GM21723 (cell line): ENCODE measurements around the gene SH2B2.
A peak's percentile ranks its signal among the peaks of the same experiment; 100 is the strongest.

Experiments used
- ATAC-seq: cut with Tn5 transposase; IDR thresholded peaks from one replicate; pipeline ENCODE4 v1.9.1; 2021; ENCODE audit warnings: mild to moderate bottlenecking, moderate library complexity; ENCODE audit not compliant: unreplicated experiment

The SH2B2 gene

GRCh38 chr7:102264367-102264891 is 22.2 kb upstream of the SH2B2 start:
- ATAC-seq, result no peak

- no peak for ATAC-seq
Observed at GRCh38 chr7:102266541-102266940, 20.1 kb upstream of the SH2B2 start.

GRCh38 chr7:102268635-102269034 is 18.0 kb upstream of the SH2B2 start:
- no peak for ATAC-seq

GRCh38 chr7:102270178-102270887 is 16.3 kb upstream of the SH2B2 start:
- no peak for ATAC-seq

GRCh38 chr7:102271158-102271798 is 15.4 kb upstream of the SH2B2 start:
- no peak for ATAC-seq

GRCh38 chr7:102272075-102272916 is 14.4 kb upstream of the SH2B2 start:
- peak; percentile 54 for ATAC-seq

- ATAC-seq, result no peak
Observed at GRCh38 chr7:102272917-102273748, 13.5 kb upstream of the SH2B2 start.

GRCh38 chr7:102273749-102274712 is 12.6 kb upstream of the SH2B2 start:
- ATAC-seq, result no peak

- no peak for ATAC-seq
Observed at GRCh38 chr7:102275123-102275703, 11.5 kb upstream of the SH2B2 start.

- ATAC-seq, result no peak
Observed at GRCh38 chr7:102277901-102278300, 8.8 kb upstream of the SH2B2 start.

- ATAC-seq, result peak; percentile 74
Observed at GRCh38 chr7:102279537-102280400, 6.9 kb upstream of the SH2B2 start.

- no peak for ATAC-seq
Observed at GRCh38 chr7:102280521-102280920, 6.1 kb upstream of the SH2B2 start.

GRCh38 chr7:102281785-102282184 is 4.9 kb upstream of the SH2B2 start:
- no peak for ATAC-seq

- ATAC-seq, result no peak
Observed at GRCh38 chr7:102282465-102283362, 4.0 kb upstream of the SH2B2 start.

GRCh38 chr7:102283477-102284189 is 3.0 kb upstream of the SH2B2 start:
- no peak for ATAC-seq

GRCh38 chr7:102284399-102284798 is 2.3 kb upstream of the SH2B2 start:
- no peak for ATAC-seq
